ENCODE results near the gene PLEKHA7.
"Not testable (repeated sequence)": the region's sequence is repeated elsewhere in the genome, so short reads cannot be mapped to it uniquely, and the experiment has no call there.

PLEKHA7 gene

DNA sequence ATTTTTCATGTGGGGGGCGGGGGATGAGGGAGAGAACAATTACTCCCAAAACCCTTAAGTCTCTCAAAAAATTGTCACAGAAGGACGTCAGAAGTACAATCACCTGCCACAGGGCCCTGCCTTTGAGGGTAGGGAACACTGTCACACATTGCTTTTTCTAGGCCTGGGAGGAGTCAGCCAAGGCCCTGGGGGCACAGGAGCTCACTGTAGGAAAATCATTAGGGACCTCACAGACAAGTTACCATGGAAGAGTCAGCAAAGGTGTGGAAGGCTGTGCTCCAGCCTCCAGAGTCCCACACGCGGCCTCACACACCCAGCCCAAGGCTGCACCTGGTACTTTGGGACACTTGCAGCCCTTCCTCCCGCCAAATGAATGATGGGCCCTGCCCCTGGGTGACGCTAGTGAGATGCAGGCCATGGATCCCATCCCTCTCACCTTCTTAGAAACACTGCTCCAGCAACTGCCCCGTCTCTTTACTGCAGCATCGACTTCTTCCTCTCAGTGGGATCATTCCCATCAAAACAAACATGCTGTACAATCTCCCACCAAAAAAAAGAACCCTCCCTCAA, 3.3 kb downstream of the PLEKHA7 start:
- DNase-seq (ENCODE audit: low spot score): no peak

DNA sequence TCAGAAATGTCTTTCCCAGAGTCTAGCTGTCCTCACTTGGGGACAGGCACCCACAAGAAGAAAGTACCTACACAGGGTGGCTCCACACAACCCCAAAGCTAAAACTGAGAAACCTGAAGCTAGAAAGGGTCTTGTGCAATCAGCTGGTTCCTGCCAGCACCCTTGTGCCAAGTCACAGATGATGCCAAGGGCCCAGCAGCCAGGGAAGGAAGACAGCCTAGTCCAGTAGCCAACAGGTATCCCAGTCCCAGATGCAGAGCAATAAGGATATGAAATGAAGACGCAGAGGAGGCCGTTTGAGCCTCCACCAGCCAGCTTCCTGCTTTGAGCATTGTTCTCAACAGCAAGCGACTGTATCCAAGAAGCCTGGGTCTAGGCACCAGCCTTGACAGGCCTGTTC, 6.1 kb downstream of the PLEKHA7 start:
- DNase-seq (ENCODE audit: low spot score): no peak

DNA sequence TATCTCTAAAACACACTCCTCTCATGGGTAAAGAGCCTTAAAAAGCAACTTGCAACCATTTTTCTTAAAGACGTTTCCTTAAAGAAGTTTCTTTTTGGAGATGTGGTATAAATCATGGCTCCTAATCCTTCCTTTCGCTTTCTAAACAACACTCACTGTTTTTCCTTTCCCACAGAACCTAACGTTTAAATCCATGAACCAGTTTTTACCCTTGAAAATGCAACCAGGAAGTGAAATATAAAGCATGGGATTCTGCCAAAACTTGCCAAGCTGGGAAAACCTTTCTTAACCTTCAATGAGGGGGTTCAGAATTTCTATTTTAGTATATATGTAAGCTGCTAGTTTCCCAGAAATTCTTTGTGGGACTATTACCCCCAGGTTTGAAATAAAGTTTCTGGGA, 8.6 kb downstream of the PLEKHA7 start:
- no peak for DNase-seq (ENCODE audit: low spot score)

DNA sequence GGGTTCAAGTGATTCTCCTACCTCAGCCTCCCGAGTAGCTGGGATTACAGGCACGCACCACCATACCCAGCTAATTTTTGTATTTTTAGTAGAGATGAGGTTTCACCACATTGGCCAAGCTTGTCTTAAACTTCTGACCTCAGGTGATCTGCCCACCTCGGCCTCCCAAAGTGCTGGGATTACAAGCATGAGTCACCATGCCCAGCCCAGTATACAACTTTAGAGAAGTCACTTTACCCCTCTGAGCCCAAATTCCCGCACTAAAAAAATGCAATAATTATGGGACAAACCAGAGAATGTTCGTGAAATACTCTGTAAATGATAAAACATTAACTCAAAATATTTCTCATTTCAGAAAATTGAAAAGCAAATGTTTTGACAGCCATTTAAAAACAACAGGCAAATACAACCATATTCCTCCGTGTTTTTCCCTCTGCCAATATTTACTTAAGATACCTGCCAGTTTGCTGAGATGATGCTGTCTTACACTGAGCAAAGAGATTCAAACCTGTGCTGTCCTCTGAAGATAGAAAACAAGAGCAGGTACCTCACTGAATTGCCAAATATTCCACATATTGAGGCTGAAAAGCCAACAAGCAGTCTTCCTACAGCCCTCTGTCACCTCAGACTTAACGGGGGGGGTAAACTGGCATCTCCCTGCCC, 9.6 kb downstream of the PLEKHA7 start:
- DNase-seq (ENCODE audit: low spot score): no peak

DNA sequence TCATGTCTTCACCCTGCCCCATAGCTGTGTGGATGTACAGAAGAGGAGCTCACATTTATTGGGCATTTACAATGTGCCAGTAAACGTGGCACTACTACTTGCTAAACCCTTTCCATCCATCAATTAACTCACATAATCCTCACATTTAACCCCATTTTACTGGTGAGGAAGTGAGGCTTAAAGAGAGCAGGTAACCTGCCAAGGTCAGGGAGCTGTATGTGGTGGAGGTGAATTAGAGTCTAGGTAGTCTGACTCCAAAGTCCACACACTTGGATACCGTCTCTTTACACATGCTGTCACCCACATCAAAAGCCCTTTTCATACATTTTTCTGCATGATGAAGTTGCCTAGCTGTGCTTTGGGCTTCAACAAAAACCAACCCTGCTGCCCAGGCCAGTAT, 10.8 kb downstream of the PLEKHA7 start:
- DNase-seq (ENCODE audit: low spot score): no peak

DNA sequence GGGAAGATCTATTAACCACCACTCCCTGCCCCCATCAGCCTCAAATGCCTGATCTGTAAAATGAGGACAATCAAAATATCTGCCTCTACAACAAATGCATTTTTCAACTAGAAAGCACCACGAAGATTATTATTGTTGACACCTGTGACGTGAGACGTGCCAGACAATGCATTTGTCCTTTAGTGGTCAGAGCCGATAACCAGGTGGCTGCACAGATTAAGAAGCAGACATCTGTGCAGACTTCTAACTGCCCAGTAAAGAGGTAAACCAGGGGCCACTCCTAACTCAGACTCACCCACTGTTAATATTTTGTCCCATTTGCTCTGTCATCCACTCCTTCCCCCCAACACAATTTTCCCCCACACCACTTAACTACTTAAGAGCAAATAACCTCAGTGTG, 11.7 kb downstream of the PLEKHA7 start:
- no peak for DNase-seq (ENCODE audit: low spot score)

DNA sequence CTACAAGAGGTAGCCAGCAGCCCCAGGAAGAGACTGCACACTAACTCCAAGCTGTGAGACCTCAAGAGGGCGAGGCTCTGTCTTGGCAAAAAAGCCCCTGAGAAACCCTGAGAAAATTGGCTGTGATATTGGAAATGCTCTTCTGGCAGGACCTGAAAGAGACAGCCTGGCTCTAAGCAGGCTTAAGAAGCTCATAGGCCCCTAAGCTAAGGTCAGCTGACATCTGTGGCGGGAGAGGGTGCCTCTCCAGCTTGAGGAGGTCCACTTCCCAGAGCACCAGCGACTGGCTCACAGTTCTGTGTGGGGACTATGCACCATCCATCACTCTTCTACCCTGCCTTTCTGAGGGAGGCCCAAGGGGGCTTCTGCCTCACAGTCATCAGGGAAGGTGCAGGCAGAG, 12.4 kb downstream of the PLEKHA7 start:
- DNase-seq (ENCODE audit: low spot score): no peak

DNA sequence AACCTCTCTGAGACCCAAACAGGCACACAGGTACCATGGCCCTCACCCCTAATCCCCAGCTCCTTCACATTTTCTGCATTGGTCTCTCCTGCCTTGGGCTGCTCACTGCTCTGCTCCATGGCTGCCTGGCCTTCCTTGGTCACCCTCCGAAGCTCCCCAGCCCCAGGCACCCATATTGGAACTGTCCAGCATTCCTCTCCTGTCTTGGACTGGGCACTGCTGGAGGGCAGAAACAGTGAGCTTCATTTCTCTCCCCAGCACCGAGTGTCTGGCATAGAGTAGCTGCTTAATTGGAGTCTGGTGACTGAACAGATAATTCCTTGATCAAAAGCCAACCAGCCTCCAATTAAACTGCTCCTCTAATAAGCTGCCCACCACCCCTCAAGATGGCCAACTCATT, 13.2 kb downstream of the PLEKHA7 start:
- DNase-seq (ENCODE audit: low spot score): no peak

DNA sequence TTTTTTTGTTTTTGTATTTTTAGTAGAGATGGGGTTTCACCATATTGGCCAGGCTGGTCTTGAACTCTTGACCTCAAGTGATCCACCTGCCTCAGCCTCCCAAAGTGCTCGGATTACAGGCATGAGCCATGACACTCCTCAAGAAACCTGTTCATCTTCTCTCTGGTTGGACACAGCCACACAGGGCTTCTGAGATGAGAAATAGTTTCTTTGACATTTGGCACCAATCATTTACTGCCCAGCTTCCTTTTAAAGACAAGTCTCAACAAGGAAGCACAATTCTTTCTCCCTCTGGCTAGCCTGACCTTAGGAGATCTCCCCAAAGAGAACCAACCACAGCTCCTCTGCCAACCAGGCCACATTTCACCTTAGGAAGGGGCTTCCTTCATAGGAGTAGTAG, 14.0 kb downstream of the PLEKHA7 start:
- not testable (repeated sequence) for DNase-seq (ENCODE audit: low spot score)

DNA sequence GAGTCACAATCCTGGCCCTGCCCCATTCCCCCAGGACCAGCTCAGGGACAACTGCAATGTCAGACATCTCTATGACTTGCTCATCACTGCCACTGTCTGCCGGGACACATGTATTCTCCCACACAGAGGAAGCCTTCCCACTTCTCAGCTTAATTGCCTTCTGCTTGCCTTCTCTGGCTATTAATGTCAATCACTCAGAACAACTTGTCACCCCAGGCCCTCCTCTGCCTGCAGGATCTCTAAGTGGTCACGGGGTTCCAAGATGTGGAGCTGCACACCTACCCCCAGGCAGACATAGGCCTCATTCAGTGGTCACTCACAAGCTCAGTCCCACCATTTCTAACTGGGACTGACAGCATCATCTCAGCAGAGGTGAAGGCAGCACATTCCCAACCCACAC, 15.1 kb downstream of the PLEKHA7 start:
- DNase-seq (ENCODE audit: low spot score): no peak

DNA sequence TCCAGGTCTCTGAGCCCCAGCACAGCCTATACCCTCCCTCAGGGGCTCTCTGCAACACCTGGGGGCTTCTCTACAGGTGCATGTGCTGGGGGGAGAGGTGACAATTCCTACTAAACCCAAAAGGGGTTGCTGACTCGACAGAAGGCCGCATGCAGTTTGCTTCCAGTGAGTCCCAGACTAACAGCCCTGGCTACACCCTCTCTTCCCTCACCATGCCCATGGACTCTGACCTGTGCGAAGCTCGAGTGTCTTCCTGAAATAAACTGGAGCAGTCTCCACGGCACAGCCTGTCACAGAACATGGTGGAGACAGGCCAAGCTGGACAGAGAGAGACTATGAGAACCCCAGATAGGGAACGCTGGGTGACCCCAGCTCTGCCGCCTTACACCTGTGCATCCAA, 16.6 kb downstream of the PLEKHA7 start:
- DNase-seq (ENCODE audit: low spot score): no peak

DNA sequence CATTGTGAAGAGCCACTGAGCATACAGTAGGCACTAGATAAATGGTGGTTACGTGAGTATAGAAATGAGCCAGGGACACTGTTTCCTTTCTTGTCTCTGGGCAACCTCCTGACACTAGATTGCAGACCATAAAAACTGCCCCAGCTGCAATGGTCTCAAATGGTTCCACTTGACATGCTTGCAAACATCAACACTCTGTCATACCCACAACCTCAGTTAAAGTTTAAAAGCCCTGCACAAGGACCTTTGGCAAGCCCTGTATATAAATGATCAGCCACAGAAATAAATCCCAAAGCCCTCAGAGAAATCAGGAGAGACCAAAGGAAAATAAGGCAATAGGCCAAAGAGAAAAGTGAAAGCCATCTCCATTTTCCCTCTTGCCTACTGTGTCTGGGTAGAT, 20.7 kb downstream of the PLEKHA7 start:
- no peak for DNase-seq (ENCODE audit: low spot score)

DNA sequence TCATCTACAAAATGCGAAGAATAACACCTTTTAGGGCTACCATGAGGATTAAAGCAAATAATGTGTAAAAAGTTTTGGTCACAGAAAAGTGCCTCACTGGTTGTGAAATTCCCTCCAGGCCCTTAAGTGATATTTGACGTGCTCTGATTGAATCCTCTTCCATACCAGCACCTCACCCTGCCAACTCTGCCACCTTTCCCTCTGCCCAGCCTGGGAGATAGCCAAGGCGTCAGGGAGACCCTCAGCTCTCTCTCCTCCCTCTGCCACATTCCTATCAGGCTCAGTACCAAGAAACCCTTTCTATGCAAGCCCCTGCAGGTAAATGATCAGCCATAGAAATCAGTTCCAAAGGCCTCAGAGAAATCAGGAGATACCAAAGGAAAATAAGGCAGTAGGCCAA, 21.4 kb downstream of the PLEKHA7 start:
- no peak for DNase-seq (ENCODE audit: low spot score)

DNA sequence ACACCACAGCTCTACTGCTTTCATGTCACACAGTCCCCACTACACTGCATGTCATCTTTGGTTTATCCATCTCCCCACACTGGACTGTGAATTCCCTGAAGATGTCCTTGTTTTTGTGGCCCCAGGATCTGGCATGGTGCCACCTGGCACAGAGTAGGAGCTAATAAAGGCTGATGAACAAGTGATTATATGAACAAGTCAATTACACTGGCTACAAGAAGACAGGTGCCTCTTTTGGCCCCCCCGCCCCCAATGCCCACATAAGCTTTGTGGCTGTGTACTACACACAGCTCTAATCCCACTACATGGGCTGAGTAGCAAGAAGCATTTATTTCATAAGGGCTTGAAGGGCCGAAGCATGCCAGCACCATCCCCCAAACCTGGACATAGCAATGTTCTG, 24.7 kb downstream of the PLEKHA7 start:
- no peak for DNase-seq (ENCODE audit: low spot score)

DNA sequence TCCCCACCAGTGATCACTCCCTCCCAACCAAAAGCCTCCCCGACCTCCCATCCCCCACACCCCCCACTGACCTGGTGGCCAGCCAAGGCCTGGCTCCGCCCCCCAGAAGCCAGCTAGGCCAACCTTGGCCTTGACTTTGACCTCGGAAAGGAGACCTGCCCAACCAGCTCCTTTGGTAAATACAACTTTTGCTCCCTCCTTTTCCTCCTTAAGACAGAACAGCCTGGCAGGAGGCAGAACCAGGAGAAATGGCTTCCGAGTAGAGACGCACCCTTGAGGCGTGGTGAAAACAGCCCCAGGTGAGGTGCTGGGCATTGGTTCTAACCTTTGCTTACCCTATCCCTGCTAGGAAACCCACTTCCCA, 27.0 kb downstream of the PLEKHA7 start:
- DNase-seq (ENCODE audit: low spot score): no peak

DNA sequence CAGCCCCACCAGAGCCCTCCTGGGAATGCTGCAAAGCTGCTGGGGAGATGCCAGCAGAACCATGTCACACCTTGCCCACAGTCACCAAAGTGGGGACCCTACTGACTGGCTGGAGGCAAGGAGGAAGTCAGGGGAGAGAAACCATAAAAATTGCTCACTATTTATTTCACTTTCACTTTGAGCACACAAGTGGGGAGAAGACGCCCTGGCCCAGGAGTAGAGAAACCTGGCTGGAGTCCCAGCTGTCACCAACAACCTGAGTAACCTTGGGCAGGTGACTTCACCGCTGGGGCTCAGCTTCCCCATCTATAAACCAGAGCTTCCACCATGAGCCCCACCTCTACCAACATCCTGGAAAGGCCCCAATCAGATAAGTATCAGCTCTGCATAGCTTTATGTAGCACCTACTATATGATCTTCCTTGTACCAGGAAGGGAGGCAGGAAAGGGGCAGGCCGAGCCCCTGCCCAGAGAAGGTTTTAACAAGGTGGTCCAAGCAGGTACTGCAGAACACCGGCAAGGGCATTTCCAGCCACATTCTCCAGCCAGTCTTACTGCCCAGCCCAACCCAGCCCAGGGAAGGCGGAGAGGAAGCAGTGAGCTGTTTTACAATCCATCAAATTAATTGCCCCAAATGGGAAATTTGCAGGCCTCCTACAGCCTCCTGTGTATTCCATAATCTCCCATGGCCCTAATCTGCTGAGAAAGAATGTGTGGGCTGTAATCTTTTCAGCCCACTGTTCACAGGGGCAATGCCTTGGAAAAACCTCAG, 27.6 kb downstream of the PLEKHA7 start:
- peak; percentile 59 for DNase-seq (ENCODE audit: low spot score)

DNA sequence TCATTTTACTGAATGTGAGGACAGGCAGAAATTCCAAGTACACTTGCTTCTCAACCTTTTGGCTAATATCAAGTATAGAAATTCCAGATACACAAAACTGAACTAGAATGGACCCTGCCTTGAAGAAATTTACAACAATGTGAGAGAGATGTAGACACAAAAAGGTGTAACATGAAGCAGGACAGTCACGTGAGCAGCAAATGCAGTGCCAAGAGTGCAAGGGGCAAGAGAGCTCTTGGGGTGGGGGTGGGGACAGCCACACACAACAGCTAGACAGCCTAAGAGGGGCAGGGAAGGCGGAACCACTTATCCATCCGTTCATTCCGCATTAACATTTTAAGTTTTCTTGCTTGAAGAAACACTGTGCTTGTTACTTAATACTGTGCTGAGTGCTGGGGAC, 28.9 kb downstream of the PLEKHA7 start:
- DNase-seq (ENCODE audit: low spot score): no peak

DNA sequence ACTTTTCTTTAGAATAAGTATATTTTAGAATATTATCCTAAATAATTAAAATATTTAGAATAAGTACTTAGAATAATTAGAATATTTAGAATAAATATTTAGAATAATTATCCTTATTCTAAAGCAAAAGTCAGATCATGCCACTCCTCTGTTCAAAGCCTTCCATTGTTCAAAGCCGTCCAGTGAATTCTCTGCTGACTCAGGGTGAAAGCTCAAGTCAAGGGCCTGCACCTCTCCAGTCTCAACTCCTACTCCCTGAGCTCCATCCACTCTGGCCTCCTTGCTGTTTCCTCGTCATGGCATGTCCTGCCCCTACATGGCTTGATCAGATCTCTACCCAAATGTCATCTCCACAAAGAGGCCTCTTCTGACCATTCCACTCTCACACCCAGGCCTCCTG, 30.0 kb downstream of the PLEKHA7 start:
- DNase-seq (ENCODE audit: low spot score): no peak

DNA sequence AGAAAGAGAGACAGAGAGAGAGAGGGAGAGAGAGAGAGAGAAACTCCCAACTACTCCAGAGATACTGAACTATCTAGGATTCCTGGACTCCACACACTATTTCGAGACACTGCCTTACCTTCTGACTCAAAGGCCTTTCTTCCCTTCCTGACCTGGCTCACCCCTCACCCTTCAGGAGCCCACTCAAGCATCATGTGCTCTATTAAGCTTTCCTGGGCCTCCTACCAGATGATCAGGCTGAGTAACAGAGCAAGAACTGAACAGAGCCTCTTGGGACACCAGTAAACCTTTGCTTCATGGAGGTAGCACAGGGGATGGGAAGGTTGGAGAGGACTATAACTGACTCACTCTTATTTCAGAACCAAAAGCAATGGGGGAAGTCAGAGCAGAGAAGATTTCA, 31.4 kb downstream of the PLEKHA7 start:
- DNase-seq (ENCODE audit: low spot score): no peak

DNA sequence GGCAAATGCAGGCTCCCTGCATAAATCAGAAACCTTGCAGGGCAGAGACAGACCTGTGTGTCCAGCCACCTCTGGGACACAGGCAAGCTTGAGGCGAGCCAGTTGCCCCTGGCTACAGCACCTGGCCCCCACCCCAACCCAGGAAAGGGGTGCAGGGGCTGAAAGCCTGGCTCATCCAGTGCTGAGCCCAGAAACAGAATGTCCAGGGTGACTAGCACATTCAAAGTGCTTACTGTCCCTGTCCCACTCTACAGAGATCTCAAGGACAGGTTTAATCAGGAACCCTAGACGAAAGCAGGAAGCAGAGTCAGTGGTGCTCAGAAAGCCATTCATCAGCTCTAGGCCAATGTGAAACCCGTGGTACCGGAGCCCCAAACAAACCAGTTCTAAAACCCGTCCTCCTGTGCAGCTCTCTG, 31.9 kb downstream of the PLEKHA7 start:
- no peak for DNase-seq (ENCODE audit: low spot score)

DNA sequence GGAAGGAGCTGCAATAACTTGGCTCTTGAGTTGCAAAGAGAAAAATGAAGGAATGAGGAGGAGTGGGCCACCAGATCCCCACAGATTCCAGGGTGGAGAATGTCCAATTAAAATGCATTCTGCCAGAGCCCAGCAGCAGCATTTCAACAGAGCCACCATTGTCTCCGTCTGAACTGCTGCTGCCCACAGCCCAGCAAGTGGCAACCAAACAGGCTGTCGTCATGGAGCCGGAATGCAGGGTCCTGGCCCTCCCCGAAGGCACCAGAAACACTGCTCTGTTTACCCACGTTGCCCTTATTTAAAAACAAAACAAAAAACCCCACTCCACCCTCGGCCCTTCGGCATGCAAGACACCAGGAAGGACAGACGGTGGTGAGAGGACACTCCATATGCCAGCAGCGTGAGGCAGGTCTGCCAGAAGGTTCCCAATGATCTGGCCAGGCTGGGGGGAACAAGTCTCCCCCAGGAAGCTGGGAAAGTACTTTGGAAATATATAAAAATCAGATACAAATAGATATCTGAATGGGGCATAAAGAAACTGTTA, 32.5 kb downstream of the PLEKHA7 start:
- no peak for DNase-seq (ENCODE audit: low spot score)

DNA sequence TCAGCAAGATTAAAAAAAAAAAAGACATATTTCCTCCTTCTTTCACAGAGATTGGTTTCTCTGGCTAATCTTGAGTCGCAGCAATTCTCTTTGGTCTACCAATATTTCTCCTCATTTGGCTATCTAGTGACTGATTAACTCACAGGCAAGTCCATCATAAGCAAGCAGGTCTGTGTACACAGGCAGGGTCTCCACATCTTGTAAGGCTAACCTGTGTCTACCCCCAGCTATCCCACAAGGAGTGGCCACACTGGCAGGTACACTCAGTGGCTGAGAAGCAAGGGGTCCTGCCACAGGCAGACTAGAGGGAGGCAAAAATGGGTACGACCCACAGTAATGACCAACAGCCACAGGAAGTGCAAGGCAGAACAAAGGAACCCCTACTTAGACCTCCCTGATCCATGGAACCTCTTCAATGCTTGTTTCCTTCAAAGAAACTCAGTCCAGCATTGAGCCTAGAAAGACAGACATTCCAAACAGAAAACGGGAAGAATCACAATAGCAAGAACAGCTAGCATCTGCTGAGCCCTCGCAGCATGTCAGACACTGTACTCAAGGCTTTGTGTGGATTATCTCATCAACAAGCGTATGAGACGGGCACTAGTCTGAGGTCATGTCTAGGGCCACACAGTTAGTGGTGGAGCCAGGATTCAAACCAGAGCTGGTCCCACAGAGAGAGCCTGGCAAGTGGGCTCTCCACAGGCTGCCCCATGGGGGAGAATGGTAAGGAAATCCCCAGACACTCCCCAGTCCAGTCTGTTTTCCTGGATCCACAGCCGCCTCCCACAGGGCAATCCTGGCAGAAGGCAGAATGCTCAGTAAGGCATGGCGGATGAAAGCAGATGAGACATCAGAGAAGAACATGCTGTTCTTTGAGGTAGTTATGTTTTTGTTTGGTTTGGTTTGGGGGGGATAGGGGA, 34.3 kb downstream of the PLEKHA7 start:
- no peak for DNase-seq (ENCODE audit: low spot score)

DNA sequence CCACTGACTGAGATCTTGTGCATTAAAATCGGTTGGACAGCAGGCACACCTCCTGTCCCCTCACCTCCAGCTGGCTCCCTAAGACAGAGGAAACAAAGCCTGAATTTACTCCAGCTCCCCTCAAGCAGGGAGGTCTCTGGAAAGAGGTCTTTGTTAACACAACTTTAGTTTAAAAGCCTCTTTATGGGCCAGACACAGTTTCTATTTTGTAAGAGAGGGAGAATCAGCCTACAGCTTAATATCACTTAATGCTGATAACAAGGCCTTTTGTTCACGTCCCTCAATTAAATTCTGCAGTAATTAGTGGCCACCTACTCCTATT, 36.3 kb downstream of the PLEKHA7 start:
- DNase-seq (ENCODE audit: low spot score): no peak
